ENCODE results near the gene RCAN1.
"Not testable (repeated sequence)": the region's sequence is repeated elsewhere in the genome, so short reads cannot be mapped to it uniquely, and the experiment has no call there.

The RCAN1 gene

DNA sequence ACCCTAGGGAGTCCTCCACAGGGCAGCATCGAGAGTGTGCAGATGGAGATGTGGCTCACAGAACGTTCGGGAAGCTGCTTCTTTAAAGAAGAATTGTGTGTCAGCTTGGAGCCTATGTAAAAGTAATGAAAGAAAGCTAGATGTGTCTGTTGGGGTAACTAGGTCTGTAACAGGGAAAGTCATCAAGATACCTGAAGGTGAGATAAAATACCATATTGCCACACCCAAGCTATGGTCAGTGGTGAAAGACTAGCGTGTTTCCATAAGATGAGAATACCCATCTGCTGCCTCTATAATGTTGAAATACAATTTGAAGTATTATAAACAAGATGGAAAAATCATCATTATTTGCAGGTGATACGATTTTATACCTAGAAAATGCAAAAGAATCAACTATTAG lies 17.5 kb downstream of the RCAN1 start:
- DNase-seq, result no peak

DNA sequence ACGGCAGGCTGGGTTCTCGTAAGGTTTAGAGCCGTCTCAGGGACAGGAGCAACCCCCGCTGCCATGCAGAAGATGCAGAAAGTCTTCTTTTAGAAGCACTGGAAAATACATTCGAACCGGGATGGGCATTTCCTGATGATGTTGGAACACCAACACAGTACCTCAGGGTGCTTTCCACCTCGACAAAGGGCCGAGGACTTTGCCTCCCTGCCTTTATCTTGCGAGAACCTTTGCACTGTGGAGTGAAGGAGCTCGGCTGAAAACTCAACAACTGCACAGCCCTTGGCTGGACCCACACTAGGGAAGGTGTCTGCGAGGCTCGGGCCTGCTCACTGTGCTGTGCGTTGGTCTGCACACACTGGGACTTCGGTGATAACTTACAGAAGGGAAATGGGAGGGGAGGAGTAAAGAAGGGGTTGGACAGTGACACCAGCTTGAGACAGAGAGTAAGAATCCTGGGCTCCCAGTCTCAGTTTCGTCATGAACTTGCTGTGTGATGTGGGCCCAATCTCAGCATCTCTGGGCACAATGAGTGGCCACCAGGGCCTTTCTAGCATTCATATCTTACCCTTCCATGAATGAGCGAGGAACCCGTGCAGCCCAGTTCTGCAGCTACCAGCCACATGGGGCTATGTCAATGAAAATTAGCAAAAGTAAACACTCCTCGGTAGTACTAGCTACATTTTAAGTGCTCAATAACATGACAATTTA lies 18.2 kb downstream of the RCAN1 start:
- DNase-seq, result no peak

DNA sequence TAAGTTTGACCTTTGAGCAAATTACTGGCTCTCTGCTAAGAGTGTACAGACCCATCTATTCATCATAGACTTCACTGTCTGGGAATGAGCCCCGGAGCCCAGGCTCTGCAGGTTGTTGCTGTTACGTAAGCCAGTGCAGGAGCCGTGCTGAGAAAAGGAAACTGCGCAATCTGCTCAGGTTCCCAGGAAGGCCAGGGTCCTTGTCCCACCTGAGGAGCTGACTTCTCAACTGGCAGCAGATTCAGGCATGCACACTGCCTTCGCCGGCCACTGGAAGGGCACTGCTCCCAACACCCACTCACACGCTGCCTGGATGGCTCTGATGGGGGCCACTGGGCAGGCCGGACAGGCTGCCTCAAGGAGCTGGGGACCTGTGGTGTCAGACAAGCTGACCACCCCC lies 19.5 kb downstream of the RCAN1 start:
- no peak for DNase-seq

DNA sequence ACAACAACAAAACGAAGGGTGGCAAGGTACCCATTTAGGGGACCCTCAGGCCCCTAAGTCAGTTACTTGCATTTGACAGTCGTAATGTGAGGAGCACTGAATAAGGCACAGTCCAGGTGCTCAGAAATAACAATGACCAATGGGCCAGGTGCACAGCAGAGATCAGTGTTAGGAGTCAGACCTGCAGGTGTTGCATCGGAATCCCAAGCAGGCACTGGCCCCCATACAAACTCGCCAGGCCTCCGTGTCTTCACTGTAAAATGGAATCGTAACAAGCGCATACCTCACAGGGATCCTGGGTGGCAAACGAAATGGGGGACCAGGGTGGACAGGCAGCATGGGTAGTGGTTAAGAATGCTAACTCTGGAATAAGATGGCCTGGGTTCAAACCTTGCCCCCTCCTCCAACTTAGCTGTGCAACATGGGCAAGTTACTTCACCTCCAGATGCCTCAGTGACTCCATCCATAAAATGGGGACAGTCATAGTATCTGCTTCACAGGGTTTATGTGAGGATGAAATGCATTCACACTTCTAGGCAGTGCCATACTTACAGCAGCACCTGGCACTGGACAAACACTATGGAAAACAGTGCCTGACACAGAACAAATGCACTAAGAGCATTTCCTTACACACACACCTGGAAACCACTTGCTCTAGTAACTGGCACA lies 20.2 kb downstream of the RCAN1 start:
- DNase-seq, result no peak

DNA sequence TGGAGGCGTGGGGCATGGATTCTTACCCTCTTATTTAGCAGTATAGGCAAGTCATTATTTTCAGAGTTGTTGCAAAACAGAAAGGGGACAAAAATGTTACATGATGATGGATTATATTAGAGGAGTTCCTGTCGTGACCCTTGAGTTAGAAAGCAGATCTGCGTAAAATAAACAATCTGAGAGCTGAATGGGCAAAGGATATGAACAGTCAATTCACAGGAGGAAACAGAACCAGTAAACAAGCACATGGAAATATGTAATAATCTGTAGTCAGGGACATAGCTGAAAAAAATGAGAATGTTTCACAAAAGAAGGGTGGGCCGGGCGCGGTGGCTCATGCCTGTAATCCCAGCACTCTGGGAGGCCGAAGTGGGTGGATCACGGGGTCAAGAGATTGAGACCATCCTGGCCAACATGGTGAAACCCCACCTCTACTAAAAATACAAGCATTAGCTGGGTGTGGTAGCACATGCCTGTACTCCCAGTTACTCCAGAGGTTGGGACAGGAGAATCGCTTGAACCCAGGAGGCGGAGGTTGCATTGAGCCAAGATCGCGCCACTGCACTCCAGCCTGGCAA lies 20.9 kb downstream of the RCAN1 start:
- no peak for DNase-seq

DNA sequence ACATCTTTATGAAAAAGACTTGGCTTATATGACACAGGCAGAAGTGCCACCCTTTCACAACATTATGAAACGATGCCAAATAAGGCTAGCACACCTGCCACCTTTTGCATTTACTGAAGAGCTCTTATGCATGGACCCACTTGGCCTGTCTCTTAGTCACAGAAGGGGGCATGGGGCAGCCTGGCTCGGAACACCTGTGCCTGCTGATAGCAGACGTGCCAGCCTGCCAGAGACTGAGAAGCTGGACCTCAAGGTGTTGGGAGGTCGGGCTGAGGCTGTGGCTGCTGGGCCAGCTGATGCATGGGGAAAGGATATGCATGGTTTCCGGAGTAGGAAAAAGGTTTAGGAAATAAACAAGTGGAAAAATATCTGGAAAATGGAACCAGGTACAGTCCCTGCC lies 21.5 kb downstream of the RCAN1 start:
- DNase-seq, result no peak

DNA sequence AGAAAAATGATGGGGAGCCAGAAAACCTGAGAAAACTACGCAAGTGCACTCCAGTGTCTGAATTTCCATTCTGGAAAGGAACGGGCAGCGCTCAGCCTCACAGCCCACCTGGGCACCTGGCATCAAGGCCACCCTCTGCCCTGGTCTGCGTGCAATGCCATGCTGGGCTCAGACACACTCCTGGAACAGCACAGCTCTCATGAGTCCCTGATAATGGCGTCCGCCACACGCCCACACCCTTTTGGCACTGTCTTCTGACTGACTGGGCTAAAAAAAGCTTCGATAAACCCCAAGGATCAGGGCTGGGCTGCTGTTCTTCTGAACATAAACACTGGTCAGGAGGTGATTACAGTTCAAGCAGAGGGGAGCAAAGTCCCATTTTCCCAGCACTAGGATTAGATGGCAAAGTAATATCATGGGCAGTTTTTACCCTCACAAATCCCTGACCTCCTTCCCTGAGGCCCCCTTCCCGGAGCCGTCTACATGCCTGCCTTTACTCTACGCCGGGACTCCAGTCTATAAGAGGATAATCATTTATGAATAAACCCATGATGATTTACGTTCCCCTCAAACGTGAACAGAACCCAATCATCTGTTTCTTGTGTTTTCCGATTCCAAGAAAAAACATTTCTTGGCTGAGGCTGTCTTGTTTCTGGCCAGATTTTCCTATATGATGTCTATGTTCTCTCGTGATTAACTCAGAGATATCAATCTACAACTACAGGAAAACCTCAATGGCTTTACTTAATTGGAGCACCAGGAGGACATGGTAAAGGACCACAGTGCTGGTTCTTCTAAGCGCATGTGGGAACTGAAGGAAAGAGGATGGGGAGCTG lies 22.6 kb downstream of the RCAN1 start:
- no peak for DNase-seq

DNA sequence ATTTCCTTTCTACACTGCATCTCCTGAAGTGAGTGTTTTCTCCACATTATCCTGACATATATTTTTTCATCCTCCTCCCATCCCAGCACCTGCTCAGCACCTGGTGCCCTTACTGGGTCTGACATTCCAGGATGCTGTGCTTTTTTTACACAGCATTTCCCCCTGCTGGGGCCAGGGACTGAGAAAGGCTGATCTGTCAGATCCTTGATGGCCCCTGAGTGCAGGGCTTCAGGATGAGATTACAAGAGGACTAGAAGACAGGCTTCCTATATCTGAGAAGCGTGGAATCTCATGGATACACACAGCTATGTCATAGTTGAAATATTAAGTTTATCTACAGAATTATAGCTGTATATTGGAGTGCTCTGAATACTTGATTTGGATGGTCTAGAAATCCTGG lies 24.4 kb downstream of the RCAN1 start:
- DNase-seq, result no peak

DNA sequence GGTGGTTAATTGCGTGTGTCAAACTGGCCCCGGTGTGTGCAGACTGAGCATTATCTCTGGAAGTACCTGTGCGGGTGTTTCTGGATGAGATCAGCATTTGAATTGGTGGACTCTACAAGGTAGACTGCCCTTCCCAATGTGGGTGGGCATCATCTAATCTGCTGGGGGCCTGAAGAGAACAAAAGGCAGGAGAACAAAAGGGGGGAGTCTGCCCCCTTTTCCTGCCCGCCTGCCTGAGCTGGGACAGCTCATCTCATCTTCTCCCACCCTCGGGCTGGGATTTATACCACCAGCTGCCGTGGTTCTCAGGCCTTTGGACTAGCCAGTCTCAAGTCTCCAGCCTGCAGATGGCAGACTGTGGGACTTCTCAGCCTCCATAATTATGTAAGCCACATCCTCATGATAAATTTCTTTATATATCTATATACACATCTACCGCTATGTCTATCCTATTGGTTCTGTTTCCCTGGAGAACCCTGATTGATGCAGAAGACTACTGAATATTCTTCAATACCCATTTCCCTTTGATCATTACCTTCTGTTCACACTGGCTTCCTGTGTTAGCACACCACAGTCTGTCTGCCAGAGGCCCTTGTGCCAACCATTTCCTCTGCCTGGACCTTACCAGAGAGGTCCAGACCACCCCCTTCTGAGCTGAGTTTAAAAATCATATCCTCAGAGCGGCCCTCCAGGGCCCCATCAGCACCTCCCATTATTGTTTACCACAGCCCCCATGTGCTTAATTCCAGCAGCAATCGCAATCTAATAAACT lies 25.2 kb downstream of the RCAN1 start:
- DNase-seq, result no peak

DNA sequence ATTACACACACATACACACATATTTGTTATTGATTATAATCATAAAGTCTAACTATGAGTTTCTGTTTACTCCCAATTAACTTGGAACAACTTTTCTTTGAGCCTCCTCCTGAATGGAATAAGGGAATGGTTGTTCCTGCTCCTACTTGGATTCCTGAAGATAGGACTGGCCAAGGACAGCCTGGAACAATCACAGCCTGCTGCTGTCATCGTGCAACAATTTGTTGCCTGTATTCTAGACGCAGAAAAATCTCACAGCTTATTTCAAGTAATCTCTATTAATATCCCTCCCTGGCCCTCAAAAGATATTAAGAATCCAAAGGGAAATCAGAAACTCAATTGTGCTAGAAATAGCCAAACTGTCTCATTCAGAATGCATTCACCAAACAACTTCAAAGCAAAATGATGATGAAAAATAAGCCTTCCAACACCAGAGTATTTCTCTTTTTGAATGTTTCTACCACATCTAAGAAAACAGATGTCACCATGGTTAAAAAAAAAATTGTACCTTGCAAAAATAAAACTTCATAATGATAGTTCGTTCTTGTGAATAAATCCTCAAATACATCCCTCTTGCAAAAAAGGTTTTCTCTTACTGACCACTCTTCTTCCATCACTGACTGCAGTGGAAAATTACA lies 30.9 kb downstream of the RCAN1 start:
- no peak for DNase-seq

DNA sequence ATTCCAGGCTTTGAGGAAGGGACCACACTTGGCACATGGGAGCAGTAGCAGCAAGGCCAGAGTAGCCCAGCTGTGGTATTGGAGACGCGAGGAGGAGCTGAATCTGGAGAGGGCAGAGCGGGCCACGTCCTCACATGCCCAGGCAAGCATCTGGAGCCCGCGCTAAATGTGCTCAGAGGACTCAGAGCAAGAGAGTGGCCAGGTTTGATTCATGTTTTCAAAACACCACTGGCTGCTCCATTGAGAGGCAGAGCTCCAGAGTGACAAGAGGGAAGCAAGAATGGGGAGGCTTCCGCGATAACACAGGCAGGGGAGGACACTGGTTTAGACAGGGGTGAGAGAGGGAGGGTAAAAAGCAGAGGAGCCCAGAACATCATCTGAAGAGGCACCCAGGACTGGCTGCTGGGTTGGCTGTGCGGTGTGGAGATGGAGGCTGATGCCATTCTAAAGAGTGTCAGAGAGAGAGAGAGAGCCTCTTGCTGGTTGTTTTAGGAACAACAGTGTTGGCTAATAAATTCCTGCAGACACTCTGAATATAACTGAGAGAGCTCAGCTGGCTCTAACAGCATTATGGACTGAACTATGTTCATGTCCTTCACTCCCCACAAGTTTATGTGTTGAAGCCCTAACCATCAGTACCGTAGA lies 32.3 kb downstream of the RCAN1 start:
- DNase-seq, result peak; percentile 30

DNA sequence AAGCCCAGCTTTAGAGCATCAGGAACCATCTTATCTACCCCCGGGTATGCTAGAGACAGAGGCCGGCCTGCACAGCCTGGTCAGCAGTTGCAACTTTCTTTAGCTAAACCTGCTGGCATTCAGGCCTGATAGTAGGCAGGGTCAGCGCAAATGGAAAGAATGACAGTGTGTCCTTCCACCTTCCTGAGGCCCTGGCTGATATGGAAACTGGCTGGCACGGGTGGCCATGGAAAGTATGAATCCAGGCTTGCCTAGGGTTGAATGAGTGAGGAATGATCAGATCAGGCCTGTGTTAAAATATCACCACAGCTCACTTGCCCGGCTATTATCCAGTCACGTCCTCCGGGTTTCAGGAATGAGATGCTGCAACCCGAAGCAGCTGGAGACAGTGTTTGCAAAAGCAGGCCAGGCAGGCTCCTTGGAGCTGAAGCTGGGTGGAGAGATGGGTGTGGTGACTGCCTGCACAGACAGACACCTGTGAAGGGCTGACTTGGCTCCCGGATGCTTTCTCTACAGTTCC lies 34.7 kb downstream of the RCAN1 start:
- no peak for DNase-seq

DNA sequence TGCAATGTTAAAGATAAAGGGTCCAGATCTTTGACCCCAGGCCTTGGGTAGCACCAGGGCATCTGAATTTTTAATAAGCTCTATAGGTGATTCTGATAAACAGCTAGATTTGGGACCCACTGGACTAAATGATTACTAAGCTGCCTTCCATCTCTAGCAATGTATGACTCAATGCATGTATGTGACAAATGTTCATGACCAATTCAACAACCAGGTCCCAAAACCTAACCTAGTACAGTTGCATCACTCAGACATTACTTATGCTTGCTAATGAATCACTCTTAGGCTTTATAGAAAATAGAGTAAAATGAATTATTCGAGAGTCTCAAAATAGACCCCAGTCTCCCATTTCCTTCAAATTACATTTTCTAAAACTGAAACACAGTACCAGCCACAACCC lies 35.5 kb downstream of the RCAN1 start:
- no peak for DNase-seq

DNA sequence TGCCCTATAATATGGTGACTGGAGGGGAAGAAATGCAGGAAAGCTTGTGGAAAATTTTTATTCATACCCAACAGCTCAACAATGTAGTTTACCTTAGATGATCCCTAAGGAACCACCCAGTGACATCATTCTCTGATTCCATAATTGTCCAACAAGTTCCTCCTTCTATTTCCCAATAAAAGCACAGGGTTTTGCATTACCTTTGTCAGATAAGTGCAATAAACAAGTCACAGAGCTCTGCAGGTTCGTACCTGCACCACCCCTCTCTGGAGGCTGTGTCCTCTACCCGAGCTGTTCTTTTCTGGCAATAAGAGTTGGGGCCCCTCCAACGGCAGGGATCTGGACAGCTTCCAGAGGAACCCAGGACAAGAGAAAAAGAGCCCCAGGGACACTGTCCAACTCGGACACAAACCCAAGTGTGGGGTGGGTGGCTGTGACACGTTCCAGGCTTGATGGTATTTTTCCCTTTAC lies 38.8 kb downstream of the RCAN1 start:
- DNase-seq, result no peak

DNA sequence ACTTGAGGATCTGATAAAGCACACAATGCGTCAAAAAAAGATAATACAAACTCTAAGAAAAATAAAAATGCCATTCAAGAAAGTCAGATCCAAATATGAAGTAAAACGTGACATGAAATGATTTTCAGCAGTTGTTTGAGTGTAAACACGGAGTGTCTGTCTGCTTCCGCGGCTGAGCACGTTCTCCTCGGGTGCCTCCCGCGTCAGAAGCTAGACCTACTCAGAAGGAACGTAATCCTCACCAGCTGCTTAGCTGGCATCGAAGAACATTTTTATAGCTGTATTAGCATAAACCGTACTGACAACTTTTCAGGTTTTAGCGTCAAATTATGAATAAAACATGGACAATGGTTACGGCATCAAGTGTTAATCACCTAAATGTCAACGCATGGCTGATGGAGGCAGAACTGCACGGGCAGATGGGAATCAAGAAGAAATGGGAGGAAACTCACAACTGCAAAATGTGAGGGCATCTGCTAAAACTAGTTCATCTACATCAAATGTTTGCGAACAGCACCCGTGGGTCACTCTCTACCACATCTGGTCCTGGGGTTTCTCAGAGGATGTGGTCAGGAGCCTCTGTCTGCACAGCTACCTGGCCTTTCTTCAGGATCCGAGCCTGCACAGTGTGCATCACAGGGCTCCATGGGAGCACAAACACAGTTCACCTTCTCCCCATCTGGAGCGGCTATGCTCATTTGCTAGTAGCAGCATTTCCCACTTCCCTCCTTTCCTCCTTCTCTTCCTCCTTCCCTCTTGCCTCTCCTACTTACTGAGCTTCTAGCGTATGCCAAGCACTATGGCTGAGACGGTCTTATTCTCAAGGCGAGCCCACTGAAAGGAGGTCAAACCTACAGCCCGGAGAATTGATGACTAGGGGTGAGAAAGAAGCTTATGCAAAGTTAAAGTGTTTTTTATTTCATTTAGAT lies 40.0 kb downstream of the RCAN1 start:
- no peak for DNase-seq

DNA sequence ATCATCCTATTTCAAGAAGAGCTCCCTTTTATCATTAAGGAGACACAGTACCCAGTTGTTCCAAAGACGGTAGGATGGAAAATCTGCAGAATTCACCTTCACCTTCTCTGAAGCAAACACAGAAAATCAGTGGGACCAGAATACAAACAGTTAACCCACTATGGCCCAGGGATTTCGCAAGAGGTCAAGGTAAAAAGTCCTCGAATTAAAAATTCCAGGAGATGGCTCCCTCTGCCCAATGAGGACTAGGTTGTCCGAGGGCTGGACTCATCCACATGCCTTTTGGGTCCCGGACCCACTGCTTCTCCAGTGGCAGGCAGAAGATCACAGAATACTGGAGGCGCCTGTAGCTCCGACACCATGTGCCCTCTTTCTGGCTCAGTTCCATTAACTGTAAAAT lies 42.9 kb downstream of the RCAN1 start:
- no peak for DNase-seq

DNA sequence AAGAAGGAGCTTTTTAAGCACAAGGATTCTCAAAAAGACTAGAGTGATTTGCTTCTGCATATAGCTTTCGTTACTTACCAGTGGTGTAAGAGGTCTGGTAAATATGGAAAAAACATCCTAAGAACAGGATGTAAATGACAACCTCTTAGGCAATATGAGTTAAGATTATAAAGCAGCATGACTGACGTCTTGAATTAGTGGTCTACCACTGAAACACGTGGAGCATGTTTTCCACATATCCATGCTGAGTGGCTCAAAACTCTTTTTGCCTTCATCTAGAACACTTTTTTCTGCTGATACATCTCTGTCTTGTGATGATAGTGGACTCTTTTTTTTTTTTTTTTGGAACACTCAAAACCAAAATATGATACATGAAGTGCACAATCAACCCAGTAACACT lies 44.6 kb downstream of the RCAN1 start:
- no peak for DNase-seq

DNA sequence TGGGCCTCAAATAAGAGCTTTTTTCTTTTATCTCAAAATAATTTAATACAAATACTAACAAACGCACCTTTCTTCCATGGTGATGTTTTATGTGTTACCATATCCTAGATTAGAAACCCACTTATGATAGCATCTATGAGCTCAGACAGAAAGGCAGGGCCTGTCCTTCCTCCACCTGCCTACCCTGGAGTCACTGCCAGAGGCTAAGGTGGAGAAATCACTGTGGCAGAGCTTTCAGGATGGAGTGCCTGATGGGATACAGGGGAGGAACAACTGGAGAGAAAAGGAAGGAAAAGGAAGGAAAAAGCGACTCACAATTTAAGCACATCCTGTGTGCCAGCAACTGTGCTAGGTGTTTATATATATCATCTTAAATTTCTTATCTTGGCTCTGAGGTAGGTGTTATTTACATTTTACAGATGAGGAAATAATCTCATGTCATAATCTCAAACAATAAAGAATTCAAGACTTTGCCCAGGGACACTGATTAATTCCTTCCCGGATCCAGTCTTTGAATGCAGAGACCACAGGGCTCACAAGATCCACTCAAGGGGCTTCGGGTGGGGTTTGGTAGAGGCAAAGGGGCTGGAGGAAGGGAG lies 45.4 kb downstream of the RCAN1 start:
- DNase-seq, result no peak

DNA sequence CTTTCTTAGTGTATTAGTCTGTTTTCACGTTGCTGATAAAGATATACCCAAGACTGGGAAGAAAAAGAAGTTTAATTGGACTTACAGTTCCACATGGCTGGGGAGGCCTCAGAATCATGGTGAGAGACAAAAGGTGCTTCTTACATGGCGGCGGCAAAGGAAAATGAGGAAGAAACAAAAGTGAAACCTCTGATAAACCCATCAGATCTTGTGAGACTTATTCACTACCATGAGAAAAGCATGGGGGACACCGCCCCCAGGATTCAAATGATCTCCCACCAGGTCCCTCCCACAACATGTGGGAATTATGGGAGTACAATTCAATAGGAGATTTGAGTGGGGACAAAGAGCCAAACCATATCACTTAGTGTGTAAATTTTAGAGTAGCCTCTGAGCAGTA lies 46.1 kb downstream of the RCAN1 start:
- not testable (repeated sequence) for DNase-seq

All from kidney glomerular epithelial cell (primary cell).